GM19239 (cell line): Measurements from ENCODE around the gene CCDC85B.

Experiments
- DNase-seq: peaks from one replicate; pipeline ENCODE4 v3.0.0; 2011; ENCODE audit warnings: low spot score; ENCODE audit not compliant: insufficient read length
- FAIRE-seq: peaks from 2 replicates; lab custom pipeline; 2011; peaks lifted over from hg19 to GRCh38; lab: Jason Lieb, UNC

Gene CCDC85B

GRCh38 chr11:65921876-65922275, 31.4 kb downstream of the CCDC85B start:
- no peak for FAIRE-seq
- no peak for DNase-seq

- DNase-seq (no peak), FAIRE-seq (no peak)
Observed at GRCh38 chr11:65922565-65922964, 32.1 kb downstream of the CCDC85B start.

- FAIRE-seq: no peak
- no peak for DNase-seq
Observed at GRCh38 chr11:65925397-65925796, 34.9 kb downstream of the CCDC85B start.

- DNase-seq (peak; percentile 83), FAIRE-seq (peak; percentile 97)
Observed at GRCh38 chr11:65927904-65928397, 37.5 kb downstream of the CCDC85B start.

- FAIRE-seq: peak; percentile 78
- no peak for DNase-seq
Observed at GRCh38 chr11:65928667-65929066, 38.2 kb downstream of the CCDC85B start.

- DNase-seq (no peak), FAIRE-seq (no peak)
Observed at GRCh38 chr11:65931773-65932557, 41.5 kb downstream of the CCDC85B start.

GRCh38 chr11:65932558-65932919, 42.1 kb downstream of the CCDC85B start:
- no peak for FAIRE-seq
- DNase-seq: no peak

GRCh38 chr11:65934014-65934413, 43.5 kb downstream of the CCDC85B start:
- FAIRE-seq (no peak), DNase-seq (no peak)

- FAIRE-seq (no peak), DNase-seq (no peak)
Observed at GRCh38 chr11:65937766-65938165, 47.3 kb downstream of the CCDC85B start.
